CD8-positive, alpha-beta memory T cell (primary cell): Measurements from ENCODE around the gene WDFY2. TPM values are rescaled to one million over a fixed set of nuclear protein-coding genes. Genes with fewer than 3 reads are reported as not detected.

ENCODE experiments used
- CTCF ChIA-PET: fragments of 350-600 bp; sonication (Branson Sonifier 250); formaldehyde crosslinking; loops from one replicate; lab custom pipeline; 2021; ENCODE audit warnings: antibody characterized with exemption; lab: Charles Lee
- POLR2A ChIA-PET: fragments of 350-600 bp; sonication (Branson Sonifier 250); formaldehyde crosslinking; loops from one replicate; lab custom pipeline; 2021; ENCODE audit warnings: antibody characterized with exemption; lab: Charles Lee
- DNase-seq, 5 donors: peaks; one replicate each; pipeline versions ENCODE4 v3.0.0 to v3.0.0-alpha.2; 2020 to 2022; ENCODE audit warnings: mixed read lengths in 1 of 5
- H3K27ac ChIP-seq: one replicate; pipeline ENCODE4 v1.7.0; 2013; ENCODE audit warnings: low read depth, mild to moderate bottlenecking, low read length, moderate library complexity
- H3K27me3 ChIP-seq: 2 replicates; pipeline ENCODE4 v1.7.0; 2013; ENCODE audit warnings: low read length, mild to moderate bottlenecking; ENCODE audit not compliant: insufficient read depth, poor library complexity, severe bottlenecking
- H3K36me3 ChIP-seq: 2 replicates; pipeline ENCODE4 v1.7.0; 2013; ENCODE audit warnings: mild to moderate bottlenecking, low read length, moderate library complexity; ENCODE audit not compliant: insufficient read depth
- H3K4me1 ChIP-seq: 2 replicates; pipeline ENCODE4 v1.7.0; 2013; ENCODE audit warnings: mild to moderate bottlenecking, low read length, moderate library complexity; ENCODE audit not compliant: insufficient read depth
- H3K4me3 ChIP-seq: 2 replicates; pipeline ENCODE4 v1.7.0; 2013; ENCODE audit warnings: mild to moderate bottlenecking, low read length
- H3K9me3 ChIP-seq: 2 replicates; pipeline ENCODE4 v1.7.0; 2013; ENCODE audit warnings: mild to moderate bottlenecking, low read length
- H3K27ac Mint-ChIP-seq, 8 donors: one replicate each; pipeline ENCODE4 v1.8.0; 2020 to 2021; ENCODE audit warnings: mixed read lengths in 8 of 8, mild to moderate bottlenecking in 6 of 8, inconsistent platforms in 3 of 8, moderate library complexity in 3 of 8
- H3K27me3 Mint-ChIP-seq, 2 donors: one replicate each; pipeline ENCODE4 v1.8.0; 2020 to 2021; ENCODE audit warnings: mixed read lengths in 2 of 2, mild to moderate bottlenecking in 1 of 2, moderate library complexity in 1 of 2
- H3K36me3 Mint-ChIP-seq, 3 donors: one replicate each; pipeline ENCODE4 v1.8.0; 2020 to 2021; ENCODE audit warnings: mixed read lengths in 3 of 3, inconsistent platforms in 1 of 3, mild to moderate bottlenecking in 1 of 3
- H3K4me1 Mint-ChIP-seq, 3 donors: one replicate each; pipeline ENCODE4 v1.8.0; 2020 to 2021; ENCODE audit warnings: mixed read lengths in 3 of 3, inconsistent platforms in 1 of 3, mild to moderate bottlenecking in 1 of 3
- H3K4me3 Mint-ChIP-seq, 7 donors: one replicate each; pipeline ENCODE4 v1.8.0; 2020 to 2021; ENCODE audit warnings: mixed read lengths in 7 of 7, mild to moderate bottlenecking in 6 of 7, moderate library complexity in 4 of 7, inconsistent platforms in 2 of 7
- H3K9me3 Mint-ChIP-seq, 5 donors: one replicate each; pipeline ENCODE4 v1.8.0; 2020 to 2022; ENCODE audit warnings: mixed read lengths in 5 of 5, mild to moderate bottlenecking in 3 of 5, moderate library complexity in 2 of 5, inconsistent platforms in 1 of 5
- polyA plus RNA-seq: library from polyadenylated mRNA; unstranded; fragments of 300-500 nt; fragmentation: Illumina TruSeq; gene quantifications from one replicate; pipeline ENCODE4 v1.2.3, GENCODE V29; 2021
- total RNA-seq, 2 experiments: library from RNA; stranded (reverse); gene quantifications; one replicate each; pipeline ENCODE4 v1.2.3, GENCODE V29; 2021

WDFY2 gene
- total and polyA plus RNA-seq, 3 experiments from 2014 or later, result 3.9 to 7.1 (median 6.1) TPM

DNA sequence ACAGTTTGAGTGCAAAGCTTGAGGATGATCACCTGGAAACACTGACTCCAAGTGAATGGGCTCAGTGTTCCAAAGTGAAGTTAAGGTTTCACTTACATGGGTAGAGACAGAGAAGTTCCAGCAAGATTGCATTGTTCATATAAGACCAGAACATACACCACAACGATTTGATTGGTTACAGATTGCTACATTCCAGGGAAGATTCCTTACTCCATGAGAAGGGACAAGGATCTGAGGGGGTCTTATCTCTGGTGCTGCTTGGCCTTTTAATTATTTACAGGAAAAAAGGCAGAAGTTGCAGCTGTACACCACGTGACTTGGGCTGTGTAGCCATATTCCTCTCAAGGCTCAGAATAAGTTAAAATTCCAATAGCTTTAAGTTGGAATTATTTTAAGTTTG lies 12.3 kb downstream of the WDFY2 start:
- ChIA-PET POLR2A (interaction anchor here (1.2 kb wide), 1 partner anchor 11 kb away, joined by 4 read pairs; no protein-coding TSS in a partner anchor), CTCF (no interaction called here)
- Histone ChIP-seq H3K4me3 (no peak overlapping the region), H3K27ac (no peak overlapping the region), H3K4me1 (no peaks in the 10 kb centered on the region), H3K27me3 (no peaks in the 10 kb centered on the region), H3K9me3 (no peaks in the 10 kb centered on the region), H3K36me3 (no peaks in the 10 kb centered on the region)
- H3K4me1 Mint-ChIP-seq, result peaks cover 21 to 50% (median 47%) of the 10 kb centered on the region in 3 donors
- peak overlapping the region in 1 of 8 donors; percentile 52 for H3K27ac Mint-ChIP-seq
- no peaks in the 10 kb centered on the region for H3K9me3 Mint-ChIP-seq
- H3K27me3 Mint-ChIP-seq, result no peaks in the 10 kb centered on the region
- no peak overlapping the region for H3K4me3 Mint-ChIP-seq
- H3K36me3 Mint-ChIP-seq, result peaks cover 0 to 3% (median 2%) of the 10 kb centered on the region in 3 donors
- DNase-seq, result no peak

DNA sequence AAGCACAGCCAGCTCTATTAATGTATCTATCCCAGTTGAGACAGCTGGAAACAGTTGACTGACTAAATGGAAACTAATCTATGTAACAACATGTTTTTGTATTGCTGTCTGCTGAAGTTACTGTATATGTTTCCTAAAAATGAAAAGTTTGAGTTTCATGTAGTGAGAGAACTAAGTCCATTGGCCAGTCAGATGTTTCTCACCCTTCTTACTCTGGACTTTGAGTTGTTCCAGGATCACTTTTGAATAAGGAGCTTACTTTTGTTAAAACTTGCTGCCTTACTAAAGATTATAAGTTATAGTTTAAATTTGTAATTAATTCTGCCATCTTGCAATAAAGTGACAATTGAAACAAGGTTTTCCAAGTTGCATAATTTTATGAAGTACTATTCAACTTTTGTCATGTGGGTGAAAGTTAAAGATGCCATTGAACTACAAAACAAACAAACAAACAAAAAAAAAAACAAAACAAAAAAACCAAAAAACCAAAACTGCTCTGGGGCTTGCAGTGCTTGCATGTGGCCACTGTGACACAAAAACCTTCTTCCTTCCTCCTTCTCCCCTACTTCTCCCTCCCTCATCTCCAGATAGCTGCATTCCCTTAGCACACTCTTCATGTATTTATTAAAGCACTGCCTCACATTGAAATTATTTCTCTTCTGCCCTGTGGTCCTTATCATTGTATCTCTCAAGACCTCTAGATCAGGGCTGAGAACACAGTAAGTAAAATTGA lies 15.3 kb downstream of the WDFY2 start:
- H3K36me3 ChIP-seq, result no peaks in the 10 kb centered on the region
- H3K4me1 ChIP-seq, result no peaks in the 10 kb centered on the region
- Mint-ChIP-seq H3K9me3 (no peaks in the 10 kb centered on the region), H3K4me1 (peaks cover 26 to 55% (median 52%) of the 10 kb centered on the region in 3 donors), H3K27ac (peak overlapping the region in 2 of 8 donors; percentile 15 to 84), H3K4me3 (peak overlapping the region in 2 of 7 donors; percentile 10 to 33), H3K36me3 (peaks cover 0 to 8% (median 8%) of the 10 kb centered on the region in 3 donors), H3K27me3 (peaks cover 0 to 2% of the 10 kb centered on the region in 2 donors)
- CTCF ChIA-PET, result no interaction called here
- no peak for DNase-seq
- H3K9me3 ChIP-seq, result no peaks in the 10 kb centered on the region
- H3K27me3 ChIP-seq, result no peaks in the 10 kb centered on the region
- no peak overlapping the region for H3K27ac ChIP-seq
- POLR2A ChIA-PET, result interaction anchor here (0.6 kb wide), 1 partner anchor 24 kb away, joined by 4 read pairs; no protein-coding TSS in a partner anchor
- no peak overlapping the region for H3K4me3 ChIP-seq

- Histone ChIP-seq H3K9me3 (no peaks in the 10 kb centered on the region), H3K27me3 (no peaks in the 10 kb centered on the region), H3K4me1 (no peaks in the 10 kb centered on the region), H3K27ac (no peak overlapping the region), H3K4me3 (no peak overlapping the region), H3K36me3 (no peaks in the 10 kb centered on the region)
- DNase-seq, result no peak
- CTCF ChIA-PET, result no interaction called here
- Mint-ChIP-seq H3K27ac (peak overlapping the region in 1 of 8 donors; percentile 60), H3K27me3 (peaks cover 0 to 2% of the 10 kb centered on the region in 2 donors), H3K36me3 (peaks cover 0 to 11% (median 8%) of the 10 kb centered on the region in 3 donors), H3K4me1 (peaks cover 27 to 52% (median 46%) of the 10 kb centered on the region in 3 donors), H3K4me3 (no peak overlapping the region), H3K9me3 (no peaks in the 10 kb centered on the region)
- POLR2A ChIA-PET, result no interaction called here
Observed at GRCh38 chr13:51600703-51601102, 16.4 kb downstream of the WDFY2 start.

DNA sequence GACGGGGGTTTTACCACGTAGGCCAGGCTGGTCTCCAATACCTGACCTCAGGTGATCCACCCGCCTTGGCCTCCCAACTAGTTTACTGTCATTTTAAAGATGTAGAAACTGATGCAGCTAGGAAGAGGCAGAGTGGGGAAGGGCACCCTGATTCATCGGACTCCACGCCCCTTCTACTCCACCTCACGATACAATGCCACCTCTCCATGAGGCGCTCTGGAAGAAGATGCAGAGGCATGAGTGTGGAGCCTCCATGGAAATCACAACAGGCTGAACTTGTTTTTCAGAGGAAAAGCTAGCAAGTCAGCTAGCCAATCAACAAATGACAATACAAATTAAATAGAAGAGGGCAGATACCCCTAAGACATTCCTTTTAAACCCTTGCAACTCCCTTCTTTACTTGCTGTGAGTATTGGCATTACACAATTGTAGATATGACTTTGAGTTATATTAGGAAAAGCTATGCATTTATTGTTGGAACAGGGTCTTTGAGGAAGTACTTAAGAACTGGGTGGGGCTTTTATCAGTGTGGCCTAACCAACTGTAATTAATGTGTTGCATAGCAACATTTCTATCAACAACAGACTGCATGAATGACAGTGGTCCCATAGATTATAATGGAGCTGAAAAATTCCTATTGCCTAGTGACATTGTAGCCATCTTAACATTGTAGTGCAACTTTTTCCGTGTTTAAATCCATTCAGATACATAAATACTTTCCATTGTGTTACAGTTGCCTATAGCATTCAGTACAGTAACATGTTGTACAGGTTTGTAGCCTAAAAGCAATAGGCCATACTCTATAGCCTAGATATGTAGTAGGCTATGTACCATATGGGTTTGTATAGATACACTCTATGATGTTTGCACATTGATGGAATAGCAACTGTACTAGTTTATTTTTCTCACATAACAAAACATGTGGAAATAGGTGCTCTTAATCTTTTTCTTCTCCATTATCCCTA lies 17.6 kb downstream of the WDFY2 start:
- ChIA-PET CTCF (no interaction called here), POLR2A (no interaction called here)
- Mint-ChIP-seq H3K36me3 (peaks cover 0 to 11% (median 8%) of the 10 kb centered on the region in 3 donors), H3K27ac (no peak overlapping the region), H3K27me3 (peaks cover 0 to 2% of the 10 kb centered on the region in 2 donors), H3K4me1 (peaks cover 25 to 41% (median 38%) of the 10 kb centered on the region in 3 donors), H3K9me3 (no peaks in the 10 kb centered on the region), H3K4me3 (no peak overlapping the region)
- Histone ChIP-seq H3K27me3 (no peaks in the 10 kb centered on the region), H3K36me3 (no peaks in the 10 kb centered on the region), H3K4me1 (no peaks in the 10 kb centered on the region), H3K9me3 (no peaks in the 10 kb centered on the region), H3K27ac (no peak overlapping the region), H3K4me3 (no peak overlapping the region)
- no peak for DNase-seq

DNA sequence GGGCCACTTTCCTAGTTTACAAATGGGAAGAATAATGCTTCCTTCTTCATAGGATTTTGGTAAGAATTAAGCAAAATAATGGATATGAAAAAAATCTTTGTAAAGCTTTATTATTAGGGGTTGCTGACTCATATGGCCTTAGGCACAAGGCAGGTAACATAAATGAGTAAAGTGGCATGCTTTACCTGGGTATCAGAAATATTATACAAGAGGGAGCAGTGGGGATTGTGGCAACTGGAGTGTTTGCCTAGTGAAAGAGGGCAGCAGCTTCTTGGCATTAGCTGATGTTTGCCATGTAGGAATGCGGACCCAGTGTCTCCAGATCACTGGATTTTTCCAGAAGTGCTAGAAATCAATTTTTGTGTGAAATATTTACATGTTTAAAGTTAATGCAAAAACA lies 19.5 kb downstream of the WDFY2 start:
- Histone ChIP-seq H3K4me3 (no peak overlapping the region), H3K9me3 (no peaks in the 10 kb centered on the region), H3K4me1 (no peaks in the 10 kb centered on the region), H3K36me3 (no peaks in the 10 kb centered on the region), H3K27ac (no peak overlapping the region), H3K27me3 (no peaks in the 10 kb centered on the region)
- peaks cover 0 to 11% (median 9%) of the 10 kb centered on the region in 3 donors for H3K36me3 Mint-ChIP-seq
- no peaks in the 10 kb centered on the region for H3K9me3 Mint-ChIP-seq
- ChIA-PET POLR2A (no interaction called here), CTCF (no interaction called here)
- no peak overlapping the region for H3K4me3 Mint-ChIP-seq
- peaks cover 0 to 2% of the 10 kb centered on the region in 2 donors for H3K27me3 Mint-ChIP-seq
- no peak overlapping the region for H3K27ac Mint-ChIP-seq
- DNase-seq, result no peak
- peaks cover 25 to 36% (median 32%) of the 10 kb centered on the region in 3 donors for H3K4me1 Mint-ChIP-seq

DNA sequence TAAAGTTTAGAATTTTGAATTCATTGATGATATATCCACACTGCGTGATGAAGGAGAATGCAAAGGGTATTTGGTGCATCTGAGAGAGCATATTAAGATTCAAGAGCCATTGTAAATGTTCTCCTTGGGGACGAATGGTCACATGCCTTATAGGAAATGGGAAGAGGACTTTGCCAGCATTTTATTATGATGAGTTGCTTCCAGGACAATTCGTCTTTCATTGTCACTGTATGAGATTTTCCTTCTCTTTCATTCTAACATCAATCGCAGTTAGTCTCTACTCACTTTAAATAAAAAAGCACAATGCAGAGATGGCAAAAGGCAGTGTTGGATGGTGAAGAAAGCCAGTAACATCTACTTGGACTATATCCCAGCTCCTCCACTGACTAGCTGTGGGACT lies 21.4 kb downstream of the WDFY2 start:
- no peak overlapping the region for H3K4me3 Mint-ChIP-seq
- H3K27me3 ChIP-seq, result no peaks in the 10 kb centered on the region
- ChIA-PET POLR2A (no interaction called here), CTCF (no interaction called here)
- no peak overlapping the region for H3K27ac ChIP-seq
- no peaks in the 10 kb centered on the region for H3K9me3 Mint-ChIP-seq
- H3K9me3 ChIP-seq, result no peaks in the 10 kb centered on the region
- peaks cover 14 to 25% (median 20%) of the 10 kb centered on the region in 3 donors for H3K4me1 Mint-ChIP-seq
- no peaks in the 10 kb centered on the region for H3K4me1 ChIP-seq
- H3K36me3 Mint-ChIP-seq, result peaks cover 0 to 11% (median 9%) of the 10 kb centered on the region in 3 donors
- H3K27ac Mint-ChIP-seq, result no peak overlapping the region
- no peaks in the 10 kb centered on the region for H3K36me3 ChIP-seq
- no peak overlapping the region for H3K4me3 ChIP-seq
- DNase-seq, result no peak
- peaks cover 0 to 2% of the 10 kb centered on the region in 2 donors for H3K27me3 Mint-ChIP-seq

DNA sequence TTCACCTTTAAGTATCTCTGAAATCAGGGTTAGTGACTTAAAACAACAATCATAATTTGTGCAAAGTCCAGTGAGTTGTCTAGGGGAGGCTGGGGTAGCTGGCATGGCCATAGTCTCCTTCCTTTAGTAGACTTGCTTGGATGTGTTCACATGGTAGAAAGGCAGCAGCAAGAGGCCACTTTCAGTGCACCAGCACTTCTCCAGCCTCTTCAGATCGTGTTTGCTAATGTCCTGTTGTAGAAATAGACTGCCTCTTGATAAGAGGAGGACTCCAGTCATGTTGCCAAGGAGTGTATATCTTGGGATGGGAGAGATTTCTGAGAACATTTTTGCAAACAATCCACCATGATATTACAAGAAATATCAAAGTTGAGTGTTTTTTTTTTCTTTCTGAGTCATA lies 22.9 kb downstream of the WDFY2 start:
- Histone ChIP-seq H3K9me3 (no peaks in the 10 kb centered on the region), H3K4me3 (no peak overlapping the region), H3K4me1 (no peaks in the 10 kb centered on the region), H3K27ac (no peak overlapping the region), H3K27me3 (no peaks in the 10 kb centered on the region), H3K36me3 (no peaks in the 10 kb centered on the region)
- DNase-seq, result no peak
- H3K9me3 Mint-ChIP-seq, result no peaks in the 10 kb centered on the region
- no peak overlapping the region for H3K27ac Mint-ChIP-seq
- CTCF ChIA-PET, result no interaction called here
- POLR2A ChIA-PET, result no interaction called here
- peaks cover 0 to 6% (median 5%) of the 10 kb centered on the region in 3 donors for H3K36me3 Mint-ChIP-seq
- H3K4me3 Mint-ChIP-seq, result no peak overlapping the region
- H3K4me1 Mint-ChIP-seq, result peaks cover 6 to 19% (median 11%) of the 10 kb centered on the region in 3 donors
- peaks cover 0 to 2% of the 10 kb centered on the region in 2 donors for H3K27me3 Mint-ChIP-seq
